HAP-1 (cell line): ENCODE data around the gene ARFRP1.

Experiments used
- DNase-seq, 2 experiments: peaks; one replicate each; pipeline ENCODE4 v3.0.0-alpha.2; 2016 to 2020; ENCODE audit warnings: low spot score in 2 of 2
- H3K27me3 ChIP-seq: fragments of 250-450 bp; sonication (Bioruptor Pico); 2 replicates; pipeline ENCODE4 v1.5.1; 2020; ENCODE audit warnings: low read depth, mild to moderate bottlenecking, moderate library complexity
- H3K36me3 ChIP-seq: fragments of 250-450 bp; sonication (Bioruptor Pico); replicated peaks from 2 replicates; pipeline ENCODE4 v1.5.1; 2020; ENCODE audit warnings: mild to moderate bottlenecking
- H3K4me1 ChIP-seq: fragments of 250-450 bp; sonication (Bioruptor Pico); 2 replicates; pipeline ENCODE4 v1.5.1; 2020; ENCODE audit warnings: mild to moderate bottlenecking
- H3K4me3 ChIP-seq: fragments of 250-450 bp; sonication (Bioruptor Pico); 2 replicates; pipeline ENCODE4 v1.5.1; 2020; ENCODE audit warnings: mild to moderate bottlenecking, moderate library complexity
- H3K9me3 ChIP-seq: fragments of 250-450 bp; sonication (Bioruptor Pico); 2 replicates; pipeline ENCODE4 v1.5.1; 2020; ENCODE audit warnings: mild to moderate bottlenecking, moderate library complexity
- in situ Hi-C: fragments of 300-500 bp; cut with MboI; formaldehyde crosslinking; loops from 3 replicates; pipeline ENCODE4 v1.14.3; 2020; ENCODE audit warnings: low sequenced_read_pairs, inconsistent platforms, mixed read lengths

The ARFRP1 gene

GRCh38 chr20:63705232-63706026 lies 2.3 kb downstream of the ARFRP1 start:
- no peaks in the 10 kb centered on the region for H3K9me3 ChIP-seq
- no peaks in the 10 kb centered on the region for H3K27me3 ChIP-seq
- peaks cover 4% of the 10 kb centered on the region for H3K4me1 ChIP-seq
- DNase-seq = no peak
- in situ Hi-C loops = no loop called here
- peaks cover 41% of the 10 kb centered on the region for H3K36me3 ChIP-seq
- no peak overlapping the region for H3K4me3 ChIP-seq

GRCh38 chr20:63704749-63705117 lies 3.0 kb downstream of the ARFRP1 start:
- Histone ChIP-seq H3K36me3 (peaks cover 36% of the 10 kb centered on the region), H3K9me3 (no peaks in the 10 kb centered on the region), H3K4me1 (peaks cover 4% of the 10 kb centered on the region), H3K4me3 (no peak overlapping the region), H3K27me3 (no peaks in the 10 kb centered on the region)
- DNase-seq = no peak
- in situ Hi-C loops = no loop called here

DNA sequence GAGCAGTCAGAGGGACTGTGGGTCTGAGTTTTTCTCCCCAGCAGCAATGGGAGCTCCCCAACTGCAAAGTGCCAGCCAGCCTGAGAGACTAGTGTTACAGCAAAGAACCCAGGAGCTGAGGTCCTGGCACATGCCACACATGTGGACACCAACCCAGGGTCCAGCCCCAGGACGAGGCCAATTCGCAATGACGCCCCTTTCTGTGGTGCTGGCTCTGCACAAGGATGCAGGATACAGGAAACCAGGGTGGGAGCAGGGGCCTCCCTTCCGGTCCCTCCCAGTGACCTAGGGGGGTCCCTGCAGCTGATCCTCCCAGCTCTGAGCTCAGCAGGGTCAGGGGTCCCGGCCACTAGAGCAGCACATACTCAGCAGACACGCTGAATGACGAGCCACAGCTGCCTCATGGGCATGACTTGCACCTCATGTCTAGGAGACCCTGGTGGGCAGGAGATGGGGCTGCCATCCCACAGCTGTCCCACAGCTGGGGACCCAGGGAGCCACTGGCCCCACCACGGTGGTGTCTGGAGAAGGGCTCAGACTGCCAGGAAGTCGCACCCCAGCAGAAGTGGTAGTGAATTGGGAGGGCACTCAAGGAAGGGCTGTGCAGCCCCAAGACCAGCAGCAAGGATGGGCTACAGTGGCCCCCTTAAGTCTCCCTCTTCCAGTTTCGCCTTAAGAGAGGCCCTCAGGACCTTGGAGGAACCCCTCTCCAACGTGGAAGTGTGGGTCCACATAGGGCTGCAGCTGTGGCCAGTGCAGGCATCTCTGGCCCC lies 3.6 kb downstream of the ARFRP1 start:
- Histone ChIP-seq H3K9me3 (no peaks in the 10 kb centered on the region), H3K36me3 (peaks cover 30% of the 10 kb centered on the region), H3K4me3 (no peak overlapping the region), H3K4me1 (peaks cover 4% of the 10 kb centered on the region), H3K27me3 (no peaks in the 10 kb centered on the region)
- in situ Hi-C loops = no loop called here
- no peak for DNase-seq

DNA sequence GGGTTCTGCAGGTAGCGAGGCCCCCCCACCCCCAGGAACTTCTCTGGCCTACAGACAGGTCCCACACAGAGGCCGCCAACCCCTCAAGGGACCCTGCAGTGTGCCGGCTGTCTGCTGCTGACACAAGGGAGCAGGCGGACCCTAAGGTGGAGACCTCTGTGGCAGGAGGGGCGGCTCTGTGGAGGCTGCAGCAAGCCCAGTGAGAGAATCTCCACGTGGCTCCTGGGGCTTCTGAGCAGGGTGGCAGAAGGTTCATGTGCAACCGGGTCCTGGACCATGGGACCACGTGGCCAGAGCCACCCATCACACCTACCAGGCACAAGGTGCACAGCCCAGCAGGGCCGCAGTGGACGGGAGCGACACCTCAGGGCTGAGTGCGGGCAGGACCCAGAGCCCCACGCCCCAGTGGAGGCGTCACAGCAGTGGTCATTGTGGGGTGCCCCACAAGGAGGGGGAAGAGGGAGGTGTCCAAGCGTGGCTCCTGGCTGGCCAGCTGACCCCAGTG lies 4.3 kb downstream of the ARFRP1 start:
- Histone ChIP-seq H3K36me3 (peaks cover 26% of the 10 kb centered on the region), H3K4me1 (peaks cover 4% of the 10 kb centered on the region), H3K9me3 (no peaks in the 10 kb centered on the region), H3K27me3 (no peaks in the 10 kb centered on the region), H3K4me3 (no peak overlapping the region)
- in situ Hi-C loops = no loop called here
- no peak for DNase-seq

- Histone ChIP-seq H3K36me3 (peaks cover 26% of the 10 kb centered on the region), H3K4me1 (peaks cover 4% of the 10 kb centered on the region), H3K4me3 (no peak overlapping the region), H3K9me3 (no peaks in the 10 kb centered on the region), H3K27me3 (no peaks in the 10 kb centered on the region)
- DNase-seq = no peak
- in situ Hi-C loops = no loop called here
These were observed 4.9 kb downstream of the ARFRP1 start for GRCh38 chr20:63702751-63703470.

- H3K4me1 ChIP-seq = peaks cover 4% of the 10 kb centered on the region
- H3K36me3 ChIP-seq = peaks cover 26% of the 10 kb centered on the region
- H3K4me3 ChIP-seq = no peak overlapping the region
- in situ Hi-C loops = no loop called here
- H3K27me3 ChIP-seq = no peaks in the 10 kb centered on the region
- no peaks in the 10 kb centered on the region for H3K9me3 ChIP-seq
- DNase-seq = peak in 1 of 2 experiments; percentile 13
These were observed 5.6 kb downstream of the ARFRP1 start for GRCh38 chr20:63702036-63702665.

GRCh38 chr20:63701329-63702035 lies 6.3 kb downstream of the ARFRP1 start:
- in situ Hi-C loops = no loop called here
- Histone ChIP-seq H3K27me3 (no peaks in the 10 kb centered on the region), H3K4me3 (no peak overlapping the region), H3K36me3 (peaks cover 24% of the 10 kb centered on the region), H3K4me1 (peaks cover 3% of the 10 kb centered on the region), H3K9me3 (no peaks in the 10 kb centered on the region)
- peak in 1 of 2 experiments; percentile 17 for DNase-seq

DNA sequence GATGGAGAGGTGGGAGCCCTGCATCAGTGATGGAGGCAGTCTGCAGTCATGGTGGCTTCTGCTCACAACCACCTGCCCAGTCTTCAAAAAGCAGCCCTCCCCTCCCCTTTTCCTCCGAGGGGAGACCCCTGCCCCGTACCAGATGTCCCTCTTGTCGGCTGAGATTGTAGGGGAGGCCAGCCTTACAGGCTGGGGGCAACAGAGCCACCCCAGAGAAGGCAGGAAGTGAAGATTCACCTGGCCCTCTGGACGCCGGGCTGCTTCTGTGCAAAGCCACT lies 6.8 kb downstream of the ARFRP1 start:
- no peak for DNase-seq
- Histone ChIP-seq H3K9me3 (no peaks in the 10 kb centered on the region), H3K27me3 (no peaks in the 10 kb centered on the region), H3K4me1 (no peaks in the 10 kb centered on the region), H3K4me3 (no peak overlapping the region), H3K36me3 (peaks cover 19% of the 10 kb centered on the region)
- in situ Hi-C loops = no loop called here

DNA sequence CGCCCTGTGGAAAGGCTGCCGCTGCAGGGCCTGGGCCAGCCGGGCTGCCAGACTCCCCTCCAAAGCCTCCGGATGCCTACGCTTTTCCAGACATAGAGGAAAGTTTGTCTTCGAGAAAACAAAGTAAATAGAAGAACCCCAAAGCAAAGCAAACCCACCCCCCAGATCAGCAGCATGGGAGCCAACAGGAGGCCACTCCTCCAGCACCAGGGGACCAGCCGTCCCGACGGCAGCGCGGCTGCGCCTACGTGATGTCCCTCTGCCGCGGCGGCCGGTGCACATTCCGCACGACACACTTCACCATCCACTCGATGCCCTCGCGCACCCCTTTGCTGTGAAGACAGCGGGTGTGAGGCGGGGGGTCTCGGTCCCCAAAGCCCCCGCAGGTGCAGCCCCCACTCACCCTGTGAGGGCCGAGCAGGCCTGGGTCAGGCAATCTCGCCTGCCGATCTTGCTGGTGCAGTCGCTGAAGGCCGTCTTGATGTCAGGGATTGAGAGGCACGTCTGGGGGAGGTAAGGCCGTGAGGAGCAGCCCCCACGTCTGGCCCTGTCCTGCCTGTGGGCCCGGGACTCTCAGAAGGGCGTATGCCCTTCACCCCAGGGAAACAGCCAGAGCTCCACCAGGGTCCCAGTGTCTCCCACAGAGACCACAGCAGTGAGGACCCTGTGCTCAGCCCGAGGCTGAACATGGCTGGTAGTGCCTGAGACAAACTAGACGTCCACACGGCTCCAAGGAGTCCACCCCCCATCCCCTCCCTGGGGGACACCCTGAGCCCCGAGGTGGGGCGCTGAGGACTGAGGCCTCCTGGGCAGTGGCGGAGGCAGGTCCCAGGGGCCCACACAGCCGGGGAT lies 7.4 kb downstream of the ARFRP1 start:
- Histone ChIP-seq H3K36me3 (peaks cover 17% of the 10 kb centered on the region), H3K27me3 (no peaks in the 10 kb centered on the region), H3K4me1 (no peaks in the 10 kb centered on the region), H3K4me3 (no peak overlapping the region), H3K9me3 (no peaks in the 10 kb centered on the region)
- in situ Hi-C loops = no loop called here
- peak in 1 of 2 experiments; percentile 16 for DNase-seq

GRCh38 chr20:63699466-63700198 lies 8.1 kb downstream of the ARFRP1 start:
- in situ Hi-C loops = no loop called here
- Histone ChIP-seq H3K4me1 (no peaks in the 10 kb centered on the region), H3K9me3 (no peaks in the 10 kb centered on the region), H3K36me3 (peaks cover 9% of the 10 kb centered on the region), H3K27me3 (no peaks in the 10 kb centered on the region), H3K4me3 (no peak overlapping the region)
- peak in 1 of 2 experiments; percentile 24 for DNase-seq

- H3K9me3 ChIP-seq = no peaks in the 10 kb centered on the region
- DNase-seq = peak in 1 of 2 experiments; percentile 20
- H3K27me3 ChIP-seq = no peaks in the 10 kb centered on the region
- peaks cover 6% of the 10 kb centered on the region for H3K36me3 ChIP-seq
- in situ Hi-C loops = no loop called here
- no peaks in the 10 kb centered on the region for H3K4me1 ChIP-seq
- no peak overlapping the region for H3K4me3 ChIP-seq
These were observed 8.9 kb downstream of the ARFRP1 start for GRCh38 chr20:63698739-63699465.
